Renal pelvis (tissue), 4 donors: Measurements from ENCODE around the gene CHD2. TPM values are rescaled to one million over a fixed set of nuclear protein-coding genes. Genes with fewer than 3 reads are reported as not detected.
"Not testable (repeated sequence)": the region's sequence is repeated elsewhere in the genome, so short reads cannot be mapped to it uniquely, and the experiment has no call there.

Source experiments
- DNase-seq: peaks from one replicate; pipeline ENCODE4 v3.0.0-alpha.2; 2013
- polyA plus RNA-seq, 3 donors: library from polyadenylated mRNA; unstranded; fragments of 120-200 nt; gene quantifications; one replicate each; pipeline ENCODE4 v1.2.1, GENCODE V29; 2013; ENCODE audit not compliant: insufficient read length in 3 of 3

Gene CHD2
- polyA plus RNA-seq, 3 donors: 106 to 140 (median 131) TPM

DNA sequence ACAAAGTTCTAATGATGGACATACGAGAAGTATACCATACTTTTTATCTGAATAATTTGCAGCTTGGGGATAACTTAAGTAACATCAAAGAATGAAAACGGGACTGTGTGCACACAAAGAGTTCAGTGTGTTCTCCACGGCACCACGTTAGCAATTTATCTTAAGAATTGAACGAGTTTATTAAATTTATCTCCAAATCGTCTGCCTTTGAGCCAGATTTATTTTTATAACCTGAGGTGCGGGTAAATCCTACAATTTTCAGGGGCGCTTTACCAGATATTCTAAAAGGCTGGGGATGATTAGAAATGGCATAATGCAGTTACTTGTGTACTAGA, 3.5 kb downstream of the CHD2 start:
- DNase-seq: no peak

DNA sequence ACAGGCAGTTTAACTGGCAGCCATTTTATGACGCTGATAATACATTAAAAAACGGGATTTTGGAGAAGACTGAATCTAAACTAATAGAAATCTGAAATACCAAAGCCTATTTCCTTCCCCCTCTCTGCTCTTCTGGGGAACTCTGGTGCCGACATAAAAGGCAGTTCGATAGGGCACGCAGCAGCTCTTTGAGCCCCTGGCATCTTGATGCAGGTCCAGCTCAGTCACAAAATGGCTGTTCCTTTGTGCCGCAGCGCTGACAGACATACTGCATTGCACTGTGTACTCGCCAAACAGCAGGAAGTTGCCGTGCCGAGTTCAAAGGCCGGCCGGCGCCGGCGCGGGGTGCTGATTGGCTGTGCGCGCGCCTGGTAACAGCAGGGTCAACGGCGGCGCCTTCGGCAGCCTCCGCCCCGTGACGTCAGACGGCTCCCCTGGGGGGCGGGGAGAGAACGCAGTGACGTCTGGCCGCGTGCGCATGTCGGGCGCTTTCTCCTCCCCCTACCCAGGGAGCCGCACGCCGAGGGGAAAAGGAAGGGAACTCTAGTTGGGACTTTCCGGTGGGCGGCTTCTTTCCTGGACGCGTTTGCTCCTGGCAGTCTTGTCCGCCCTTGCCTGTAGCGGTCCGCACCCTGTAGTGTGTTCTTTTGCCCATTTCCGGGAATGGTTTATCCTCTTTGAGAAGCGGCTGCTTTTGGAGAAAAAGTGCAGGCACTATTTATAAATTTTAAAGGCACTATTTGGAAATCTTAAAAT, 4.0 kb downstream of the CHD2 start:
- DNase-seq: peak; percentile 99

DNA sequence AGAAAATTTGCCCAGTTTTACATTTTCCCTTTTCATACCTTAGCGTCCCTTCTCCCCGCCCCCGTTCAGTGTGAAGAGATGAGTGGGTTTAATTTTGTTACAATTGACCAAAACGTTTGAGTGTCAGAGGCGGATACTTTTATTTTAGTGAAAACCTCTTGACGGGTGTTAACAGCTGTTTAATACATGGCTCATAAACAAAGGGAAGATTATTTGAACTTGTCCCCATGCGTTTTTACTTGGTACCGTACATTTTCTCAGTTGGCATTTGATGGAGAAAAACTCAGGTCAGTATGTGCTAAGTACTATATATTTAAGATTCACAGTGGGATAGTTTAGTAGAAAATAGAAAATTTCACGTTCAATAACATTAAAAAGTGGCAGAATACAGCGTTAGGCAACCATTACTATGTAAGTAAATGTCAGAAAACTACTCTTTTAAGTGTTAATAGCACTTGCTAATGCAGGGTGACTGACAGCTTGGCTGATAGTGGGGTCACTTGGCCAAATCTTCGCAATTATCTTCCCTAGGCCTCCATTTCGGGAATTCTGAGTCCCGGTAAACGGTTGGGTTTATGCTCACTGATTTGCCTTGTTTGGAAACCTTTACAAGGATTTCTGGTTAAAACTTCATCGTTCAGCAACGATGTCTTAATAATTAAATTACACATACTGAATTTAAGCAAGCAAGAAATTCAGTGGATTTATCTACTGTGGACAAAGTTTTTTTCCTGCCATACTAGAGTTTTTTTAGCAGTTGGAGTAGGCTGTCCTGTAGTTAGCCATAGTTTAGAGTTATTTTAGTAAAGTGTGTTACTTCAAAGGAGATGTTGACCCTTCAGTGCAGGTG, 4.8 kb downstream of the CHD2 start:
- DNase-seq: no peak

DNA sequence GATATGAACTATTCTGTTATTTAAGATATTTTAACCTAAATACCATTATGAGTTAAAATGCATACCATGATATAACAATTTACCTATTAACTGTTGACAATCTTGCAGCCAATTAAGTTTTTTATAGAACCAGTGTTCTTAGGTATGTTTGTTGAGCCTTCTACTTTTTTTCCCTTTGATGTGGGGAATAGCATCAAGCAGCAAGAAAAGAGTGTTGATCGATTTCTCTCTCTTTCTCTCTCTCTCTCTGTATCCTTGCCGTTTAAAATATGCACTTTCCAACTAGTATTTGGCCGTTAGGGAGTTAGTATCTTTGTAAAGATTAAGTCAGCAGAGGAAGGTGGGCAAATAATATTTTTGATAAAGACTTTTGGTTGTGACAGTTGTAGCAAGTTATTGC, 5.9 kb downstream of the CHD2 start:
- no peak for DNase-seq

DNA sequence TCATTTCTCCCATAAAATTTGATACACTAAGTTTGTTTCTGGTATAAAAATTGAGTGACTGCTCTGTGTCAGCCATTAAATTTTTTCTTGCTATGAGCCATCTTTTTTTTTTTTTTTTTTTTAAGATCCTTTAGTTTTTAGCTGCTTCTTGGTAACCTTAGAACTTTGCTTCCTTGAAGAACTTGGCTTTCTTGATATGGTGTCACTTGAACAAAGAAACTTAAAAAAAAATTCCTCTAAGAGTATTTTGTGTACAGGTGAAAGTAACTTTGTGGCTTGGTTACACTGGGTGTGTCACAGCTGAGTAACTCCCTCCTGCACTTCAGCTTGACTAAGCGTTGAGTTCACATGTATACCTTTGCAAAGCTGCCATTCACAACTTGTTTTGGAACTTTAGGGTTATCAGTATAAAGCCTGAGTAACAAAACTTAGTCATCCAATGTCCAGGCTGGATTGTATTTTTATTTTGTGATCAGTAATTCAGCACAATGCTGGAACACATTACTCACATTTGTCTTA, 6.5 kb downstream of the CHD2 start:
- no peak for DNase-seq

DNA sequence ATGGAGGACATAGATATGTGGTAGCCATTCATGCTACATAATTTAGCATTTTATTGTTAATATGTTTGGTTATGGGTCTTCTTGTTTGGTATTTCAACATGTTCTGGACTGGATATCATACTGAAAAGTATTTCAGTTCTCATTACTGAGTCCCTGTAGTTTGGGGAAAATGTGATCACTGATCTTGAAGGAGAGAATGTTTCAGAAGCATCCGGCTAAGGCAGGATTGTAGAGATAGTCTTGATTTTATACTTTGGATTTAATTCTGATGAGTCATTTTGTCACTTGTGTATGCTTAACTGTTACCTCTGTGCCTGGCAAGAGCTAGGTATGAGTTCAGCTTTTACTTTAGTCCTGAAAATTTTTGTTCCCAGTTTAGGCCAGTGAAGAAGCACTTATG, 7.1 kb downstream of the CHD2 start:
- no peak for DNase-seq

DNA sequence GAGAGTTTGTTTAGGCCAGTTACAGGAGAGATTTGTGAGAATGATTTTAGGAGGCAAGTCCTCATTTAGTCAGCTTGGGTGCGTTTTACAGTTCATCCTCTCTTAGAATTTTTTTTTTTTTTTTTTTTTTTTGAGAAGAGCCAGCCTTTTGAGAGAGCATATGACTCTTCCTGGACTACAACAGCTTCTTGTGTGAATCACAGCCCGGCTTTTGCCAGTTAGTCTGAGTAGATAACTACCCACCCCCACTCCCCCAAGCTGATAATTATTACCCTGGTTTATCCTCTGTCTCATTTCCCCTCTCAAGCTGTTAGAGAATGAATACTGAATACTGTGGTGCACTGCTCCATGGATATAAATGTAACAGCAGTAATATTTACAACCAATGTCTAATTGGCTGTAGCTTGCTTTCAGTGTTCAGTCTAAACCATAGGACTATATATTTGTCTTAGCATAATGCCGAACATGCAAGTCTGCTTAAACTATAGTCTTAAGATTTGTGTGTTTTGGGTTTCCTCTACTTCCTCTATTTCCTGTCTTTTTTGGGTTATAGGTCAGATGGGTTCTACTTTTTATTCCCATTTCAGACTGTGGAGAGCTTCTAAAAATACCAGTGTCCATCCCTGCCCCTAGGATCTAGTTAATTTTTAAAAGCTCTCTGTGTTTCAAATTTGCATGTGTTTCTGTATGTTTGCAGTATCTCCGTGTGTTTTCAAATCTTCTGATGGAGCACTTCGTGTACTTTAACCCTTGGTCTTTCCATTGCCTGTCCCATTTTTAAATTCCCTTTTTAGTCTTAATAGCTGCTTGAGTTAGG, 8.0 kb downstream of the CHD2 start:
- DNase-seq: no peak

DNA sequence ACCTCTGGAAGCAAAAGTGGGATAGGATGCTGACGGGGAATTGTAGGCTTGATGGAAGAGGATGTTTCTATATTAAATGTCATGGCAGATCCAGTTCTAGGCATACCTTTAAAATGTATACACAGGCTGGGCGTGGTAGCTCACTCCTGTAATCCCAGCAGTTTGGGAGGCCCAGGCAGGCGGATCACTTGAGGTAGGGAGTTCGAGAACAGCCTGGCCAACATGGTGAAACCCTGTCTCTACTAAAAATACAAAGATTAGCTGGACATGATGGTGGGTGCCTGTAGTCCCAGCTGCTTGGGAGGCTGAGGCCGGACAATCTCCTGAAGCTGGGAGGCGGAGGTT, 8.6 kb downstream of the CHD2 start:
- DNase-seq: no peak

DNA sequence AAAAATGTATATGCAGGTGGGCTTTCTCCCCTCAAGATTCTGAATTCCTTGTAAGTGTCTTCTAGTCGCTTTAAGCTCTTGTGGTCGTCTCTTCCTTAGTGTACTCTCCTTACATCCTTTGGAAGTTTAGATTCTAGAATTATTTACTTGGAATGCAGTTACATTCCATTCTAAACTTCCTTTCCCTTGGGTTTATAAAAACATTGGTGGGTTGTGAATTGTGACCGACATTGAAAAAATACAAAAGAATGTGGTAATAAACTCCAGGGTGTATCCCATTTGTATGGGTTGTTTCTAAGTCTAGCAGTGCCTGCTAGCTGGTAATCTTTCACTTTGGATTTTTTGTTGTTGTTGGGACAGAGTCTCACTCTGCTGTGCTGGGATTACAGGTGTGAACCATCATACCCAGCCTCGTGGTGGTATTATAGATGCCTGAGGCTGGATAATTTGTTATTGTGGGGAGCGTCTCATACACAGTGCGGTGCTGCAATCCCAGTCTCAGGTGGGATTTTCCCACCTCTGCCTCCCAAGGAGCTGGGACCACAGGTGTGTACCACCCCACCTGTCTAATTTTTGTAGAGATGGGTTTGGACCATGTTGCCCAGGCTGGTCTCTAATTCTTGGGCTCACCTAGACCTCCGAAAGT, 9.1 kb downstream of the CHD2 start:
- no peak for DNase-seq

DNA sequence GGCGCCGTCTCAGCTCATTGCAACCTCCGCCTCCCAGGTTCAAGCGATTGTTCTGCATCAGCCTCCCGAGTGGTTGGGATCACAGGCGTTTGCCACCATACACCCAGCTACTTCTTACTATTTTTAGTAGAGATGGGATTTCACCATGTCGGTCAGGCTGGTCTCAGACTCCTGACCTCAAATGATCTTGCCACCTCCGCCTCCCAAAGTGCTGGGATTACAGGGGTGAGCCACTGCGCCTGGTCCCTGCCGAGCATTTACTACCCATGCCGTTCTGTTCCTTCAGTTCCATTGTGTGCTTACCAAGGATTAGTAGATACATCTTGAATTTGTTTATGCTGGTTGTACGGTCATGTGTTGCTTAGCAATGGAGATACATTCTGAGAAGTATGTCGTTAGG, 10.3 kb downstream of the CHD2 start:
- DNase-seq: no peak

DNA sequence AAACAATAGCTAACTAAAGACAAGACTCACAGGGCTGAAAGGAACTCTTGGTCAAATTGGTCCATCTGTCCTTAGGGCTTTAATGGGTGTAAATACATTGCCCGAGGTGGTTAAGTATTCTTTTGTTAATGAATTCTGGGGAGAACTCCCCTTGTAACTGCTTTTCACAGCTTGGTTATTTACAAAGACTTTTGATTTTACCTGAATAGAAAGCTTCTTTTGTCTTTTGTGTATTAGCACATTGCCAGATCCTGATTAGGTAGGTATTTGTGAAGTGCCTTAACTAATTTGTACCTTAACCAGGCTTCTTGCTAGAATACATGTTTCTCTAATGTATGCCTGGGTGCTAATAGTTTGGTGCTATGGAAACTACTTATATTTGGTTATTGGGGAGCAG, 14.0 kb downstream of the CHD2 start:
- DNase-seq: no peak

DNA sequence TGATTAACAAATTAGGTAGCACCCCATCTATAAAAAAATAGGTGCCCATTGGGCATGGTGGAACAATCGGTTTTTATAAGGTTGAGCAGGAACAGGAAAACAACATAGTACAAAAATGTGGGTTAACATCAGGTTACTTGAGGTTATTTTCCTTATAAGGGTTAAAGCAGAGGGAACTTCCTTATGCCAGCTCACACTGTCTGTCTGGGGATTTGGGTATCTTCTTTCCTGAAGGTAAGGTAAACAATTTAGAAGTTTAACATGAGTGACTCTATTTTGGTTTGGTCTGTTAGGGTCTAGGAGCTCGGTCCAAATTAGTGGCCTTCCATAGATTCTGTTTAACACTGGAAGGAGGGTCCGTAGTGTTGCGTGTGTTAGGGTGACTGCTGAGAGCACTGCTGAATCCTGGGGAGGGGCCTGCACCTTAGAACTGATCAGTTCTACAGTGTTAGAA, 14.7 kb downstream of the CHD2 start:
- no peak for DNase-seq

DNA sequence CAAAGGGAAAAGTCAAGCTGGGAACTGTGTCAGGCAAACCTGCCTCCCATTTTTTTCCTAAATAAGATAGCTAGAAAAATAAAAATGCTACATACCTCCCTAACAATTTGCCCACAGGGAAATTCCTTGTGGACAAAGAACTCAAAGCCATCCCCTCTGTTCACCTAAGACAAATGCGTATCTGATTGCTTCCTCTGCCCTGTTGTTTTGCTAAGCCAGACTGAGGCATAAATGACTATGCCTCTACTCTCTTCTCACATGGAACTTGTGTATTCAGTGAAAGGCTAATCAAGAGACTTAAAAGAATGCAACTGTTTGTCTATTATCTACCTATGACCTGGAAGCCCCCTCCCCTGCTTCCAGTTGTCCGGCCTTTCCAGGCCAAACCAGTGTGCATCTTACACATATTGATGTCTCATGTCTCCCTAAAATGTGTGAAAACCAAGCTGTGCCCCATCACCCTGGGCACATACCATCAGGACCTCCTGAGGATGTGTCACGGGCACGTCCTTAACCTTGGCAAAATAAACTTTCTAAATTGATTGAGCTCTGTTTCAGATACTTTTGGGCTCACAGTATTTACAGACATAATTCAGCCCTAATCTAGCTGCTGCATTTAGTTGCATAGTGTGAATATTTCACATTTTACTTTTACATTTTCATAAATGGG, 15.8 kb downstream of the CHD2 start:
- DNase-seq: no peak

DNA sequence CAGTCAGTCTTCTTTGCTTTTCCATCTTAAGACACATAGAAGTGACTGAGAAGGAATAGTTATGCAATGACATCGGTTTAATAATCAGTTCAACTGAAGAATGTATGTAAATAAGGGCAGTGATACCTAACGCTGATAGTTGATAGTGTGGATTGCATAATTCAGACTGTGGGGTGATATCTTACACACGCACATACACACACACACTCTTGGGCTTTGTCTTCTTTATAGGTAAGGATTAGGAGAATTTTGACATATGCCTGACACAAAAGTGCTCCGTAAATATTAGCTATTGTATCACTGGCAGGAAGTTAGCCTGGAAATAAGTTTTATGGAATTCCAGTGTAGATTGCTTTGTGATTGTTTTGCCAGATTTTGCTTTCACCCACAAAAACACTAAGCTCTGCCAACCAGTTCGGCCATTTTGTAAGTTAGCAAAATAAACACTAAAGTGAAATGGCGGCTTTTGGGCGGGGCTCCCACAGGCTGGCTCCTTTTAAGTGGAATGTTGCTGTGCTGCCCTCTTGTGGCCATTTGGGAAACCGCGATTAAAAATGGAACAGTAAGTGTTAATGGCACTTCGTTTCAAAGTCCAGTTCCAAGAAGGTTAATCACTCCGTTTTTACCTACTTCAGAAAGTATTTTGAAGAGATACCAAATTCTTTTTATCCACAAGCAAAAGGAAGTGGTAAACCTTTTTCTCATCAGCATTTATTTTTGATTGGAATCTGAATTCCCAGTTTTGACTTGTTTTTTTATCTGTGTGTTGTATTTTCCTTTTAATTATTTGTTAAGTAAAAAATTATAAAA, 17.7 kb downstream of the CHD2 start:
- peak; percentile 96 for DNase-seq

DNA sequence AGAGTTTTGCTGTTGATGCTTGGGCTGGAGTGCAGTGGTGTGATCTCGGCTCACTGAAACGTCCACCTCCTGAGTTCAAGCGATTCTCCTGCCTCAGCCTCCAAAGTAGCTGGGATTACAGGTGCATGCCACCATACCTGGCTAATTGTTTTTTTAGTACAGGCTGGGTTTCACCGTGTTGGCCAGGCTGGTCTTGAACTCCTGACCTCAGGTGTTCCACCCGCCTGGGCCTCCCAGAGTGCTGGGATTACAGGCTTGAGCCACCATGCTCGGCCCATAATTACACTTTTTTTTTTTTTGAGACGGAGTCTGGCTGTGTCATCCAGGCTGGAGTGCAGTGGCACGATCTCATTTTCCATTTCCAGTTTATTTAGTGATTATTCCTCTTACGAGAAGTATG, 18.8 kb downstream of the CHD2 start:
- DNase-seq: not testable (repeated sequence)

DNA sequence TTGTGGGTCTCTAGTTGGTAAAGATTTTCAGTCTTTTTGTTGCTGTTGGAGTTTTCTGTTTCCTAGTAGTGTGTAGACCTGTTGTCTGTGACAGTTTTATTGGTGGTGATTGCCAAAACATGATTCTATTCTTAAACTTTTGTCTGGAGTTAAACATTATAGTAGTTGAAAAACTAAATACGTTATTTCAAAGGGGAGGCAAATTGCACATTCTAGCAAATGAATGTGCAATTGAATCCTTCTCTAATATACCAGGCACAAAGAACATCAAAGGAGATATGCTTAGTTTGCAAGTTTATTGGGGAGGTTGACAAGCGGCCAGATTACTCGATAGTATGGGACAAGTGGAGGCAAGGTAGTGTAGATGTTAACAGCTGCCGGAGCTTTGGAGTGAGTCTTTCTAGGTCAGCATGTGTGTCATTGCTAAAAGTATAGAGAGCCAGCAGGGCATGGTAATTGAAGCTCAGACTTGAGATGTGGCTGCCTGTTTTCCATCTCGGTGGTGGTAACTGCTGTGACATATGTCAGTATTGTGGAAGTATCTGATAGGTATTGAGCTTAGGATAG, 20.6 kb downstream of the CHD2 start:
- DNase-seq: no peak

DNA sequence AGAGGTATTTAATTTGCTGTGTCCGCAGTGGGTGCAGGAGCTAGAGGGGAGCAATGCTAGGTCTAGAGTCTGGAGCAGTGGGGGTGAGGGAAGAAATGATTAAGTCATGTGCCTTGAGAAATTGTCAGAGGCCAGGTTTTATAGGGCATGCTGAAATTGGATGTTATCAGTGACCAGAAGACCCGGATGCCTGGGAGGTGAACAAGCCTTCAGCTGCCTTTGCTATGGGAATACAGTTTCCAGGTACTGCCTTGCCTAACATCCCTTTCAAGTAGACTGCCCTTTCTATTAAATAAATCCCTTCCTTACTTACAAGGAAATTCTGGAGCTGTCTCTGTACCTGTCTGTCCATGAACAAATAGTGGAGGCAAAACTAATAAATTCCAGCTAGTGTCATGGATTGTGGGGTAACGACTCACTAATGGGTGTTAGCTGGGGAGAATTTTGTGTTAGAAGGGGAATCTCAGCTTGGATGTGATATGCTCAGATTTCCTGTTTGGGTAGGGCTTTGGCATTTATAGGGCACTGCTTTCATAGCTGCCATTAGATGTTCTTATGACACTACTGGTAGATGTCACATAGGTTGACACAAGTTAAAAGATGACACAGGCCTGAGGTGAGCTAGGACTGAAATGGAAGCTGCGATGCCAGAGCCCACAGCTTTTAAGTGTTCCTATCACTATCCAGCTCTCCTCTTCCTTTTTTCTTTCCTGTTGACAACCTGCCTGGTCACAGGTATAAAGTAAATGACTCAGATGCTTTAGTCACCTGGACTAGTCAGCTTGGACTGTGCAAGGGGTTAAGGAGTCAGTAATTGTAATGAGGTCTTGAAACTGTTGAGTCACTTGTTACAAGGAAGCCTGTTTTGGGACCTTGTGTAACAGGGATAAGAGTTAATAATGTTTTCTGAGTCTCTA, 21.3 kb downstream of the CHD2 start:
- DNase-seq: no peak

DNA sequence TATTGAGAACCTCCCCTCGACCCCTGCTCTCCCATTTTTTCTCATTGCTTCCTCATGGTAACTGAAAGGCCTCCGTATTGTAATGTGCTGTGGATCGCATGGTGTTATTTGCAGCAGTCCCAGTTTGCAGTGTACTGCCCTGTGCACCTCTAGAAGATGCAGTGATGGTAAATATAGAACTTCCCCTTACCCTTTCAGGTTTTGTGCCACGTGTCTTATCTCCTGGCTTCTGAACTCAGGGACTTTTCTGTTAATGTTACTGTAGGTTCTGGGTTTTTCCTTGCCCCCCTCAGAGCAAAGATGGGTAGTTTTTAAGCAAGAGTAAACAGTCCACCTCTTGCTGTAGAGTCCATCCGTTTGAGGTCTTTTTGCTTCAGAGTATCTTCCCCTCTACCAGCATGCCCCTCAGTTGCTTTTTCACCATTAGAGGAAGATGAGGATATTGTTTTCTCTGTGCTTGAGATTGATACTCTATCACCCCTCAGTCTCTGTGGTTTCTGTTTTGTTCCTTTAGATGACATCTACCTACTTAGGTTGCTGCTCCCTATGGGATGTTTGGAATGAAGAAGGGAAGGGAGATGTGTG, 22.4 kb downstream of the CHD2 start:
- DNase-seq: no peak

DNA sequence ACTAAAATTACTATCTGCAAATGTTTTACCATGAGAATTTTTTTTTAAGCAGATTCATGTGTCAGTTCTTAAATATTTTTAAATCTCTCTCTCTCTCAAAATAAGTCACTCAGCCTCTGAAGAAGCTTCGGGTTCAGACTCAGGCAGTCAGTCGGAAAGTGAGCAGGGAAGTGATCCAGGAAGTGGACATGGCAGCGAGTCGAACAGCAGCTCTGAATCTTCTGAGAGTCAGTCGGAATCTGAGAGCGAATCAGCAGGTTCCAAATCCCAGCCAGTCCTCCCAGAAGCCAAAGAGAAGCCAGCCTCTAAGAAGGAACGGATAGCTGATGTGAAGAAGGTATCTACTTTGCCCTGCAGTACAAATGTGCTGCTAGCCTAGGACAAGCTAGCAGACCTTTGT, 24.1 kb downstream of the CHD2 start:
- DNase-seq: no peak
